ENCODE data around the gene PDZD2. TPM values are rescaled to one million over a fixed set of nuclear protein-coding genes. Genes with fewer than 3 reads are reported as not detected.

Gene PDZD2
- 3.9 and 4.5 TPM in 2 replicates for total RNA-seq

DNA sequence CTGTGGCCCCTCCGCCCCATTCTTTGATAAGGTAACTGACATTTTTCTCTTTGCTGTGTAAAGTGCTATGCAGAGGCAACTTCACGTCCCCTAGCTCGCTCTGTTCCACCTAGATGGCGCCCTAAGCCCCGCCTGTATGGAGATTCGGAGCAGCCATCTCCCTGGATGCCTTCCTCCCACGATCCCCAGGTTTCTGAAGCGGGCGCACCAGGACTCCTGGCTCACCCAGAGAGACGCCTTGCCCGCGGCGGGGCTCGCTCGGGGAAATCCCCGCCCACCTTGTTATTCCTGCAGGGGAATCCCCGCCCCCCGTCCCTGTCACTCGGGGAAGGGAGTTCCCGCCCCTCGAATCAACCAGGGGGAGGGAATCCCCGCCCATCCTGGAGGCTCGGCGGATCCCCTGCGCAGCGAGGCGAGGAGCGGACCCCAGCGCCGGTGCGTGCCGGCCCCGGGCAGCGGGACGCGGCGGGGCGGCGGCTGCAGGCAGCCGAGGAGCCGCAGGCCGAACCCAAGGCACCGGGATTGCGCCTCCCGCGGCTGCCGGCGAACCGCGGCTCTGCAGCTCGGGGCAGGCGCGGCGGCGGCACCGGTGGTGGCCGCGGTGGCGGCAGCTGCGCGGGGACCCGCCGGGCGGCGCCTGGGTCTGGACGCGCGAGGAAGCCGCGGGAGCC is at the start of gene PDZD2:
Gene PDZD2, plus strand, starts transcription at position 384 of the 671 bp plus-strand sequence.

Other genes with a start within 250 kb of the PDZD2 start
- 33.4 and 41.1 TPM in 2 replicates for gene DROSHA, start 107.0 kb upstream of the PDZD2 start, total RNA-seq
- gene C5orf22, start 106.8 kb upstream of the PDZD2 start, total RNA-seq: 15.0 and 17.2 TPM in 2 replicates

Measured in mammary microvascular endothelial cell (primary cell).